GM19372 (cell line): Measurements from ENCODE around the gene LIPN.
A peak's percentile ranks its signal among the peaks of the same experiment; 100 is the strongest.
"Not testable (repeated sequence)": the region's sequence is repeated elsewhere in the genome, so short reads cannot be mapped to it uniquely, and the experiment has no call there.

Source experiments
- ATAC-seq: cut with Tn5 transposase; IDR thresholded peaks from one replicate; pipeline ENCODE4 v1.9.1; 2021; ENCODE audit warnings: mild to moderate bottlenecking, low read depth, moderate library complexity; ENCODE audit not compliant: unreplicated experiment

The LIPN gene, protein sequence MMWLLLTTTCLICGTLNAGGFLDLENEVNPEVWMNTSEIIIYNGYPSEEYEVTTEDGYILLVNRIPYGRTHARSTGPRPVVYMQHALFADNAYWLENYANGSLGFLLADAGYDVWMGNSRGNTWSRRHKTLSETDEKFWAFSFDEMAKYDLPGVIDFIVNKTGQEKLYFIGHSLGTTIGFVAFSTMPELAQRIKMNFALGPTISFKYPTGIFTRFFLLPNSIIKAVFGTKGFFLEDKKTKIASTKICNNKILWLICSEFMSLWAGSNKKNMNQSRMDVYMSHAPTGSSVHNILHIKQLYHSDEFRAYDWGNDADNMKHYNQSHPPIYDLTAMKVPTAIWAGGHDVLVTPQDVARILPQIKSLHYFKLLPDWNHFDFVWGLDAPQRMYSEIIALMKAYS

DNA sequence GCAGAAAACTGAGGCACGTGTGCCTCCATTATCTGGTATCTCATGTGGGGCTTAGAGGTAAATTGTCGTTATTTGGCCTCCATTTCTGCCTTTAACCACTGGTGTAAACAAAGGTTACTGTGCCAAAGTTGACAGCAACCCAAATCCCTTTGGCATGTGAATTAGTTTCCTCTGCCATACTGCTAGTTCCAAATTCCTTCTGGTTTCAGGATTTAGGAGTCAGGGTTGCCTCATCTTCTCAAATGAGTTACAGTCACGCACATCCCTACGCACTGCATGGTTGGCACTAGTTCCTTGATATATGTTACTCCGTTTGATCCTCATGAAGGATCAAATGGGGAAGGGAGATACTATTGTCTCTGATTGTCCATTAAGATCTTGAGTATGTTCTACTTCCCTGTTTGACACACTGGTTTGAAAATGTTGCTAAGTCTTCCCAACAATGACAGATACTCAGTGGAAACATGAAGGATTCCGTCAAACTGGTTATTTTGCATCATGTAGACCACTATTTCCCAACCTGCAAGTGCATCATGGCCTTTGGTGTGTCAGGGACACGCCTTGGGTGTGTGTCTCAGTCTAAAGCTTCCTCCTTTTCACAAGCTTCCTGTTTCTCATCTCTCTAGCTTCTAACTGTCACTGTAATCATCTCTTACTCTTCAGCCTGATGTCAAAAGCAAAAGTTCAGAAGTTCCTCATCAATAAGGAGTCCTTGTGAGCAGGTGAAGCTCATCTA, at the start of gene LIPN:
LIPN (plus strand) TSS at position 655 of the 736 bp plus-strand sequence. CDS start 1,386 bp downstream, outside the sequence.
- no peak for ATAC-seq

DNA sequence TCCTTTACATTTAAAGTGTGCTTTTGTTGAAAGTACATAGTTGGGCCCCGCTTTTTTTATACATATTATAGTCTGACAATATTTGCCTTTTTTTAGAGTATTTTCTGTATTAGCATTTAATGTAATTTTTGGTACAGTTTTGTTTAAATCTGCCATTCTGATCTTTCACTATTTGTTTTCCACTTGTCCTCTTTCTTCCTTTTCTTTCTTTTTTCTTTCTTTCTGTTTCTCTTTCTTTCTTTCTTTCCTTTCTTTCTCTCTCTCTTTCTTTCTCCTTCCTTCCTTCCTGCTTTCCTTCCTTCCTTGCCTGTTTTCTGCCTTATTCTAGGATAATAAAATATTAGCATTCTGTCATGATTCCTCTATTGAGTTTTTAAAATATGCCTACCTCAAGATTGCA, 44.3 kb upstream of the LIPN start:
- no peak for ATAC-seq

DNA sequence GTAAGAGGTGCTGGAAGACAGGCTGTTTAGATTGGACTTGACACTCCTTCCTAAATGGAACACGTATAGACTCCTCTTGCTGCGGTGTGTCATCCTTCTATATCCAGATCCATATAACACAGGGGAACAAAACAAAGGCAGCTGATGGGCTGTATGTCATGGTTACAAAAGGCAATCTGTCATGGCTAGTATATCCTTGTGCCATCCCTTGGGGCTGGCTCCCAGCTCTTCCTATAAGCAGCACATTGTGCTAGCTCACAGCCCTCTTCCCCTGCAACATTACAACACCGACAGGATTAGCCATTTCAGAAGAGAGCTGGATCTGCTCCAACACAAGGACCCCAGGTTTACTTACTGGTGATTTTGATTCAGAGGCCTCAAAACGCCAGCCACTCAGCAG, 38.4 kb upstream of the LIPN start:
- ATAC-seq: no peak

DNA sequence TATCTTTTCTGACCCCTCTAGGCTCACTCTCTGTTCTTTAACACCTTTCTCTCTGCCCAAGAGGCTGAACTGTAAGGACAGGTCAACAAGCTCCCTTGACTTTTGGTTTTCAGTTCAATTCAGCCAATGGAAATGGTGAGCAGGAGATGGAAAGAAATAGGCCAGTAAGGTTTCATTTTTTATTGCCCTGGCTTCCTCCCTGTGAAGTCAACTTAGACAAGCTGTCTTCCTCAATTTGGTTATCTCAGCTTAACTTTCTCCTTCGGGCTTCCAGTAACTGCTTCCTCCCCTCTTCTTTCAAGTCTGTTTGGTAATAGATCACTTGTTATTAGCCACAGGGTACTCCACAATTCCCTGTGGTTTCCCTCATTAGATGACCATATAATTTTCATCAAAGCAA, 34.0 kb upstream of the LIPN start:
- no peak for ATAC-seq

DNA sequence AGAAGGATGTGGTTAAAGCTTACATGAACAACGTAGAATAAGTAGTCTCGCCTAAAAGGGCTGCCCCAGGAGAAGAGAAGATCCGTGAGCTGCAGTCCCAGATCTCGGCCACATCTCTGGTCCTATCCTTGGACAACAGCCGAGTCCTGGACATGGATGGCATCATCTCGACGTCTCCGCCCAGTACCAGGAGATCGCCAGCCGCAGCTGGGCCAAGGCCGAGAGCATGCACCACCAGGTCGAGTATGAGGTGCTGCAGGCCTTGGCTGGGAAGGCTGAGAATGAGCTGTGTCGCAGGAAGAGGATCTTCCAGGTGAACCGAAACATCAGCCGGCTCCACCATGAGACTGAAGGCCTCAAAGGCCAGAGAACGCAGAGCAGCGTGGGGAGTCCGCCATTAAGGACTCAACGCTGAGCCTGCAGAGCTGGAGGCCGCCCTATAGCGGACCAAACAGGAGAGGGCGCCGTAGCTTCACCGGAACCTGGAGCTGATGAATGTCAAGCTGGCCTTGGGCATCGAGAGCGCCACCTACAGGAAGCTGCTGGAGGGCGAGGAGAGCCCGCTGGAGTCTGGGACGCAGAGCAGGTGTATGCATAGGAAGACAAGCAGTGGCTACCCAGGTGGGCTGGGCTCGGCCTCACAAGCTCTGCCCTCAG, 31.6 kb upstream of the LIPN start:
- ATAC-seq: no peak

DNA sequence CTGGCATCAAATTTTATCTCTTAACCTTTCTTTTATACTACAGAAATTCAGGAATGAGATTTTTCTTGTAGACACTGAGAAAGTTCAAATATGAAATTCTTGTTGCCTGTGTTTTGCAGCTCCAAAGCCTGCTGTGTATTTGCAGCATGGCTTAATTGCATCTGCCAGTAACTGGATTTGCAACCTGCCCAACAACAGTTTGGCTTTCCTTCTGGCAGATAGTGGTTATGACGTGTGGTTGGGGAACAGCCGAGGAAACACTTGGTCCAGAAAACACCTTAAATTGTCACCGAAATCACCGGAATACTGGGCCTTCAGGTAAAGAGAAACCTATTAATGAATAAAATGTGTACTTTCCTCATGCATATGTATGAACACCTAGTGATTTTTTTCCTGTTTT, 29.0 kb upstream of the LIPN start:
- ATAC-seq: no peak

DNA sequence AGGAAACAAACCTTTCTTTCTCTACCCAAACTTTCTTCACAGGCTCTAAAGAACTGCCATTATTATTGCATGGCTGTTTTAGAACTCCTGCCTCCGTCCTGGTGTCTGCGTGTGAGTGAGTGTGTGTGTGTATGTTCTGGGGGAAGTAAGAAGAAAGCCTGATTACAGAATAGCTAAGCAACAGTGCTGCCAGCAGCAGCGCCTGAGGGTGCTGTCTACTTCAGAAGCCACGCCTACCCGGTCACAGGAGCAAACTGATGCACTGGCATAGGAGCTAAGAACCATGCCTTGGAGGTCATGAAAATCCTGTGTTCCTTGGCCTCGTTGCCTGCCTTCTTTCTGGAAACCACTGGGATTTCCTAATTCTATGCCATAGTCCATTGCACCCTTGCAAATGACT, 28.5 kb upstream of the LIPN start:
- ATAC-seq: no peak

DNA sequence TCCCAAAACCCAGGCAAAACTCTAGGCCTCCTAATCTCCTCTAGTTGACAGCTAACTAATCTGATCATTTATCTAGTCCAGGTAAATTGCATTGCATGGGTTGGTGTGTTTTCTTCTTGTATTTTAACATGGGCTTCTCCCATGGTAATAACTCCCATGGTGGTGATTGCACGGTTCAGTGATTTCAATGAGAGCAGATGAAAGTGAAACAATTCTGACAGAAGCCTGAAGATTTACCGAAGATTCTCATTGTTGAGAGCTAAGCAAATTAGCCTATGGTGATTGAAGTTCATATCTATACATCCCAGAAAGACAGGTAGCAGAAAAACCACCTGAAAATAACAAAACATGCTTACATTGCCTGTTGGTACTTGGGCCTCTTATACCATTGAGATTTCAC, 26.6 kb upstream of the LIPN start:
- no peak for ATAC-seq

DNA sequence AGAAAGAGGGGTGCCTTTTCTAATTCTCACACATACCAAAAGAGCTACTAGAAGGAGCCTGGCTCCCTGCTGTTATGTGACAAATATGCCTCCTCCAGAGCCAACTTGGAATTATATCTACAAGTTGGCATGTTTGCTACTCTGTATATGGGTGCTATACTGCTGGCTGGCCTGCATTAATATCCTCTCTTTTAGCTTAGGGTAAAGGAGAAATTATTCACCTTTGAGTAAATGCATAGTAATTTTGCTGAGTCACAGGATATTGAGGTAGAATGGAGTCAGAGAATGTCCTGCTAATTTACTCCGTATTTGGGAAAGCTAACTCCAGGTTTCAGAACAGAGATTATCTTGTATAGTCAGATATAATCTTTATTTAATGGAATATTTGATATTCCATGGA, 24.2 kb upstream of the LIPN start:
- ATAC-seq: no peak

DNA sequence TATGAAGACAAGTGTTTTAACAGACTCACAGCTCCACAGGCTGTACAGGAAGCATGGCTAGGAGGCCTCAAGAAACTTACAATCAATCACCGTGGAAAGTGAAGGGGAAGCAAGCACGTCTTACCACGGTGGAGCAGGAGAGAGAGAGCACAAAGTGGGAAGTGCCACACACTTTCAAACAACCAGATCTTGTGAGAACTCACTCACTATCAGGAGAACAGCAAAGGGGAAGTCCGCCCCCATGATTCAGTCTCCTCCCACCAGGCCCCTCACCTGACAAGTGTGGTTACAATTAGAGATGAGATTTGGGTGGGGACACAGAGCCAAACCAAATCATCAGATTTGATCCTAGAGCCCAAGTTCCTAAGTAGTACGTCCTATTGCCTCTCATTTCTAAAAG, 17.9 kb upstream of the LIPN start:
- ATAC-seq: not testable (repeated sequence)

DNA sequence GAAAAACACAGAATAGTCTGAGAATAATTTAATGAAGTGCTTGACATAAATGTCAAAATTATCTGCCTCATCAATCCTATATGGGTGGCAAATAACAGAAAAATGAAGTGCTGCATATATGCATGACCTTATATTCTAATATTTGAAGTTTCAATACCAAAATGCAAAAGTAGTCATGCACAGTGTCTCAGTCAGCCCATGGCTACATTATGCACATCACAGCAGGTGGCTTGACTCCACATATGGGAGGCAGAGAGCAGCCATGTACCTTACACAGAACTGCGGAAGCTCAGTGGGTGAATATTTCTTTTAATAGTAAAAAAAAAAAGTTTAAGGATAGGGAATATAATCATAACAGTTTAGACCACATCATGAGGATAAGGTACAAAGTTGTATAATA, 17.4 kb upstream of the LIPN start:
- no peak for ATAC-seq

DNA sequence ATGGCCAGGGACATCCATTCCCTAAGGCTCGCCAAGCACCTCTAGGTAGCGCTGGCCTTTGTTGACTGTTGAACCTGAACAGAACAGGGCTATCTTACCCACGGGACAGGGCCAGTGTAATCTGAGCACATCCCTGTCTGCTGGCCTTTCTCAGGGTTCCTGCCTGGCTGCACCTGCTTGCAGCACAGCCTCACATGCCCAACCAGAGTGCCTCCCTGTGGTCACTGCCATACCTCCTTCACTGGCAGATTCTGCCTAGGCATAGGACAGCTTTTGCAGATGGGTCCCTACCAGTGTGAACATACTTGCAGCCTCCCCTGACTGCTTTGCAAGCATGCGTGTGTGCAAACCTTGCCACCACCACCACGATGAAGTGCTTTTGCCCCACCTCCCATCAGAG, 15.8 kb upstream of the LIPN start:
- ATAC-seq: no peak

DNA sequence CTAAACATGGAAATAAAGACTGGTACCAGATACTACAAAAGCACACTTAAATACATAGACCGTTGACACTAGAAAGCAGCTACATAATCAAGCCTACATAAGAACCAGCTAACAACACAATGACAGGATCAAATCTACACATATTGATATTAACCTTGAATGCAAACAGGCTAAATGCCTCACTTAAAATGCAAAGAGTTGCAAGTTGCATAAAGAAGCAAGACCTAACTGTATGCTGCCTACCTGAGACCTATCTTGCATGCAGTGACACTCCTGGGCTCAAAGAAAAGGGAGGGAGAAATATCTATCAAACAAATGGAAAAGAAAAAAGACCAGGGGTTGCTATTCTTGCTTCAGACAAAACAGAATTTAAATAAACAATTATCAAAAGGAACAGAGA, 14.2 kb upstream of the LIPN start:
- no peak for ATAC-seq

DNA sequence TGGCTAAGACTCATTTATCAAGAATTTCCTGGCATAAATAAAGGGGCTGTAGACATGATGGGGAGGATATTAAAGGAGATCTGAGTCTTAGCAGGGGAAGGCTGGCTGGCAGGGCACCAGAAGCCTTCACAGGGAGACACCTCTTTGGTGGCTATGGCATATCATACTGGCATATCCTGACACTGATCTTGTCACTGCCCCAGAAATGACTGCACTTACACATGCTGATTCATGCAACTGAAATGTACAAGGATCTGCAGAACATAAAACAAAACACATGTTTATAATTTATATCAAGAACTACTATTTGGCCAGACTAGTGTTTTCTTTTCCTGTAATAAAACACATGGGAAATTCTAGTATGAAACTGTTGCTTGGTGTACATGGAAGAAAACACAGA, 5.5 kb upstream of the LIPN start:
- no peak for ATAC-seq

DNA sequence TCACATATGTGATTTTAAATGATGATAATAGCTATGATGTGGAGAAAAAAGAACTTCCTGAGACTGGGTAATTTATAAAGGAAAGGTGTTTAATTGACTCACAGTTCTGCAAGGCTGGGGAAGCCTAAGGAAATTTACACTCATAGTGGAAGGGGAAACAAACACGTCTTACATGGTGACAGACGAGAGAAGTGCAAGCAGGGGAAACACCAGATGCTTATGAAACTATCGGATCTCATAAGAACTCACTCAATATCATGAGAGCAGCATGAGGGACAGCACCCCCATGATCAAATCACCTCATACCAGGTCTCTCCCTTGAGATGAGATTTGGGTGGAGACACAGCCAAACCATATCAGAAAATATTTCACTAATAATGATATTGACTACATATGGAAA, 4.1 kb upstream of the LIPN start:
- no peak for ATAC-seq

DNA sequence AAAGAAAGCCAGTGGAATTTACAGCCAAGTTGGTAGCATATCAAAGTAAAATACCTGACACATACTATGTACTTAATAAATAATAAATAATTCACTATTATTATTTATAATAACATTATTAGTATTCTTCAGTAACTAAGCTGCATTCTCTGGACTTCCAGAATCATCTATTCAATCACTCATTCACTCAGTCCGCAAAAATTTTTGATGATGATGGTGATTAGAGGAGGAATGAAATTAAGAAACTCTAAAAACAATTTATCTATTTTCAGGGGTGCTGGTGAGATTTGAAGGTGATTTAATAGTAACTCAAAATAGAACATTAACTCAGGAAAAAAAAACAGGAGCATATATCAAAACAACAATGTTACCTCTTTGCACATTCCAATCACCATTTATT, 3.2 kb upstream of the LIPN start:
- no peak for ATAC-seq

DNA sequence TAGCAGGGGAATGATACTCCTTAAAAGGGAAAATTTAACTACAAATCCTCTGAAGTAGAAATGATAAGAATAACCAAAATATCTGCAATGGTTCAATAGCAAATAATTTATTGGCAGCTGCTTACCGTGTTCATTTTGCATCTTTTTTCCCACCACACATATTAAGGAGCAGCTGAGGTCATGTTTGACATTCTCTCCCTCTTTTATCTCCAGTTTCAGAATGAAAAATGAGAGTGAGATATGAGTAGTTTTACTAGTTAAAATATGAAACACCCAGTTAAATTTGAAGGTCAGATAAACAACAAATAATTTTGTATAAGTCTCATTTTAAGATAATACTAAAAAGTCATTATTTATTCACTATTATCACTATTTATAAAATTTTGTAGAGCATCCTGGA, 3.1 kb downstream of the LIPN start:
- ATAC-seq: no peak

DNA sequence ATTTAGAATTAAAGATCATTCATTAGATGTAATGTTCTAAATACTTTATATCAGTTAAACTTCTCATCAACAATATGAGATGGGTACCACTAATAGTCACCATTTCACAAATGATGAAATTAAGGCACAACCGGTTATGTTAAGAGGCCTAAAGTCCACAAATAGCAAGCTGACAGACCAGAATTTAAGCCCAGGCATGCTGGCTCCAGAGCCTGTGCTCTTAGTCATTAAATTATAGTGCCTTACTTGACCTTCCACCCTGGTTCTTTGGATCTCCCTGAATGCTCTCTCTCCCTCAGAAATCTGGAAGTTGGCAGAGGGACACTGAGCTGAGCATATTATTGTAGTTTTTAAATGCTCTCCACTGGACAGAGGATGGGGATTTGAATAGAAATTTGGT, 3.6 kb downstream of the LIPN start:
- ATAC-seq: no peak

DNA sequence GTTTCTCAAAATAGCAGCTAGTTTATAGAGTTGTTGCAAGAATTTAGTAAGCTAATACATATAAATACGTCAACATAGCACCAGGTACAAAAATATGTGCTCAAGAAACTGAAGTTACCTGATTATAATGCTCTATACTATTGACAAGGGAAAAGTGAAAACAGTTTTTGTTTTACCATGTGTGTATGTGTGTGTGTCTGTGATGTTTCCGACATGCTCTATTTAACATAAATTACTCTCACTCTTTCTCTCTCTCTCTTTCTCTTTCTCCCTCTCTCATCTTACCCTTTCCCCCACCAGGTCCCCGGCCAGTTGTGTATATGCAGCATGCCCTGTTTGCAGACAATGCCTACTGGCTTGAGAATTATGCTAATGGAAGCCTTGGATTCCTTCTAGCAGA, 4.3 kb downstream of the LIPN start:
- peak; percentile 54 for ATAC-seq

DNA sequence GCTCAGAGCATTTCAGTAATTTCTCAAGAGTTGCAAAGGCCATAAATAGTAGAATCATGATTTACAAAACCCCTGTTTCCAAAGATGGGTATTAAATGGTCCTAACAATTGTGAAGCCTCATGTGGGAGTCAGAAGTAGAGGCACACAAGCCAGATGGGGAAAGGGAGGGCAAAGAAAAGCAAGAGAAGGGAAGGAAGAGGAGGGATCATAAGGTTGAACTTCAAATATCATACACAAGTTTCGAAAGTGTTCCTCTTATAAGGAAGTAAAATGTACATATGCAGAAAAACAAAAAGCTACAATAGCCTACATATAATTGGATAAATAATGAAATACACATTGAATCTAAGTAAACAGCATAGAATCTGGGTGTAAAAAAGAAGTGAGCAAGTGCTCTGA, 6.0 kb downstream of the LIPN start:
- ATAC-seq: no peak

DNA sequence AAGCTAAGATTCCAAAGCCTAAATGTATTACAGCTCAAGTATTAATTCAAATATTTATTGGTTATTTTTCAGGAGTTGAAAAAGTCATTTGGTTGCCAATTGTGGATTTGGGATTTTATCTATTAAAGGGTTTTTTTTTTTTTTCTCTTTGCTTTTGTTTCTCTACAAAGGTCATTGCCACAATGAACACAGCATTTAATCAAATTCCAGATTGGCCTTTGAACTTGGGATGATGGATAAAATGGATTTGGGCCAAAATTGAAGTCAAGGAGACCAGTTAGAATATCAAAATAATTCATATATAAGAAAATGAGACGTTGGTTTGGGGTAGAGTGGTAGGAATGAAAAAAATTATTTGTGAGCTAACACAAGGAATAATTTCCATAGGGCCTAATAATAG, 9.6 kb downstream of the LIPN start:
- no peak for ATAC-seq

DNA sequence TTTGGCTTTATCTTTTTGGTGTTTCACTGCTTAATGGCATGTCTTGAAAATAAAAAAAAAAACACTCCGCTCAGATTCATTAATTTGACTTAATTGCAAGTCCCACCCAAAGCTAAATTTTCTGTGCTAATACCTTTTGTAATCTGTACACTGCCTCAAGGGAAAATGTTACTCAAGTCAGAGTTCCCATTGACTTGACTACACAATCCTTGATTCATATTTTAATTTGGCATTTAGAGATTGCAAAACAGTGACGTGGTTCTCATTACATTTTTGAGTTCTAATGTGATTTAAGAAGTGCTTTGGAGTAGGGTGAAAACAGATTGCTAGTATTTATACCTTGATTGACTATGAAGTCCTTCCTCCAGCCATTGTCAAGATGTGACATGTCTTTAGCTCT, 21.4 kb downstream of the LIPN start:
- ATAC-seq: no peak
